WTC11 (cell line): ENCODE results near the gene FGFBP1. TPM values are rescaled to one million over a fixed set of nuclear protein-coding genes. Genes with fewer than 3 reads are reported as not detected.

Source experiments
- ATAC-seq: fragments of 200-7000 bp; cut with Tn5 transposase; 2 replicates; pipeline ENCODE4 v1.10.0; 2021; ENCODE audit warnings: mild to moderate bottlenecking, moderate library complexity
- CTCF ChIA-PET: fragments of 300-600 bp; sonication (Branson Sonifier 250); formaldehyde crosslinking; loops from one replicate; lab custom pipeline; 2021; ENCODE audit warnings: antibody characterized with exemption; lab: Charles Lee
- POLR2A ChIA-PET: fragments of 350-600 bp; sonication (Branson Sonifier 250); formaldehyde crosslinking; loops from one replicate; lab custom pipeline; 2021; ENCODE audit warnings: antibody characterized with exemption; lab: Charles Lee
- DNase-seq: peaks from one replicate; pipeline ENCODE4 v3.0.0; 2021; ENCODE audit warnings: low spot score
- H3K27ac Mint-ChIP-seq: 2 replicates; pipeline ENCODE4 v1.8.0; 2021; ENCODE audit warnings: mixed read lengths
- H3K27me3 Mint-ChIP-seq: 2 replicates; pipeline ENCODE4 v1.8.0; 2021; ENCODE audit warnings: low read depth, mild to moderate bottlenecking, moderate library complexity, mixed read lengths
- H3K36me3 Mint-ChIP-seq: 2 replicates; pipeline ENCODE4 v1.8.0; 2021; ENCODE audit warnings: mixed read lengths
- H3K4me1 Mint-ChIP-seq: 2 replicates; pipeline ENCODE4 v1.8.0; 2022; ENCODE audit warnings: mixed read lengths
- H3K4me3 Mint-ChIP-seq: 2 replicates; pipeline ENCODE4 v1.8.0; 2021; ENCODE audit warnings: mild to moderate bottlenecking, moderate library complexity, mixed read lengths
- H3K9me3 Mint-ChIP-seq: 2 replicates; pipeline ENCODE4 v1.8.0; 2021; ENCODE audit warnings: mixed read lengths
- ATF1 ChIP-seq: sonication (generic); formaldehyde crosslinking; IDR thresholded peaks from 2 replicates; pipeline ENCODE4 v1.8.1; 2023; ENCODE audit warnings: mild to moderate bottlenecking, moderate library complexity, missing genetic modification reagents
- CBFB ChIP-seq: sonication (generic); formaldehyde crosslinking; IDR thresholded peaks from 2 replicates; pipeline ENCODE4 v1.8.1; 2022; ENCODE audit warnings: mild to moderate bottlenecking, low read depth, missing genetic modification reagents
- GABPB1 ChIP-seq: sonication (generic); formaldehyde crosslinking; IDR thresholded peaks from 2 replicates; pipeline ENCODE4 v1.8.1; 2023; ENCODE audit warnings: mild to moderate bottlenecking, missing genetic modification reagents
- NR1H2 ChIP-seq: sonication (generic); formaldehyde crosslinking; IDR thresholded peaks from 2 replicates; pipeline ENCODE4 v1.9.0; 2021; ENCODE audit warnings: mild to moderate bottlenecking, moderate library complexity, missing genetic modification reagents
- NR3C1 ChIP-seq: sonication (generic); formaldehyde crosslinking; conservative IDR thresholded peaks from 2 replicates; pipeline ENCODE4 v1.8.1; 2023; ENCODE audit warnings: low read depth, mild to moderate bottlenecking, missing genetic modification reagents
- PRDM15 ChIP-seq: sonication (generic); formaldehyde crosslinking; IDR thresholded peaks from 2 replicates; pipeline ENCODE4 v1.8.0; 2022; ENCODE audit warnings: missing genetic modification reagents
- RORB ChIP-seq: fragments of 250-450 bp; sonication (Bioruptor Pico); IDR thresholded peaks from 2 replicates; pipeline ENCODE4 v1.9.0; 2021; ENCODE audit warnings: mild to moderate bottlenecking
- SP1 ChIP-seq: sonication (generic); formaldehyde crosslinking; conservative IDR thresholded peaks from 2 replicates; pipeline ENCODE4 v1.8.1; 2022; ENCODE audit warnings: missing genetic modification reagents
- STAT6 ChIP-seq: sonication (generic); formaldehyde crosslinking; conservative IDR thresholded peaks from 2 replicates; pipeline ENCODE4 v1.8.1; 2023; ENCODE audit warnings: mild to moderate bottlenecking, low read depth, missing genetic modification reagents, moderate library complexity
- TEAD1 ChIP-seq: sonication (generic); formaldehyde crosslinking; IDR thresholded peaks from 2 replicates; pipeline ENCODE4 v1.8.0; 2022; ENCODE audit warnings: mild to moderate bottlenecking, missing genetic modification reagents
- TP53 ChIP-seq: sonication (generic); formaldehyde crosslinking; IDR thresholded peaks from 2 replicates; pipeline ENCODE4 v1.8.1; 2023; ENCODE audit warnings: mild to moderate bottlenecking, missing genetic modification reagents
- ZNF396 ChIP-seq: fragments of 250-450 bp; sonication (Bioruptor Pico); IDR thresholded peaks from 2 replicates; pipeline ENCODE4 v1.8.0; 2021; ENCODE audit warnings: mild to moderate bottlenecking, moderate library complexity, borderline replicate concordance
- total RNA-seq: library from RNA; stranded (reverse); gene quantifications from 3 replicates; pipeline ENCODE4 v1.2.3, GENCODE V29; 2021
- TF ChIP-seq, protein P1 (sequence below): sonication (generic); formaldehyde crosslinking; IDR thresholded peaks from 2 replicates; pipeline ENCODE4 v1.8.1; 2023; ENCODE audit warnings: mild to moderate bottlenecking, missing genetic modification reagents, moderate library complexity
- TF ChIP-seq, protein P2 (sequence below): fragments of 250-450 bp; sonication (Bioruptor Pico); IDR thresholded peaks from 2 replicates; pipeline ENCODE4 v1.9.0; 2021; ENCODE audit warnings: moderate library complexity, mild to moderate bottlenecking, inconsistent platforms, borderline replicate concordance
- TF ChIP-seq, protein P3 (sequence below): sonication (generic); formaldehyde crosslinking; IDR thresholded peaks from 2 replicates; pipeline ENCODE4 v1.8.1; 2023; ENCODE audit warnings: mild to moderate bottlenecking, missing genetic modification reagents, borderline replicate concordance
- TF ChIP-seq, protein P4 (sequence below): sonication (generic); formaldehyde crosslinking; IDR thresholded peaks from 2 replicates; pipeline ENCODE4 v1.8.1; 2022; ENCODE audit warnings: low read depth, missing genetic modification reagents, borderline replicate concordance
- TF ChIP-seq, protein P5 (sequence below): fragments of 250-450 bp; sonication (Bioruptor Pico); IDR thresholded peaks from 2 replicates; pipeline ENCODE4 v2.1.2; 2022; ENCODE audit warnings: mild to moderate bottlenecking, moderate library complexity

Gene FGFBP1
- total RNA-seq, 1 experiment from 2014 or later = not detected

- no peak for ATAC-seq
- TF ChIP-seq, protein P1, sequence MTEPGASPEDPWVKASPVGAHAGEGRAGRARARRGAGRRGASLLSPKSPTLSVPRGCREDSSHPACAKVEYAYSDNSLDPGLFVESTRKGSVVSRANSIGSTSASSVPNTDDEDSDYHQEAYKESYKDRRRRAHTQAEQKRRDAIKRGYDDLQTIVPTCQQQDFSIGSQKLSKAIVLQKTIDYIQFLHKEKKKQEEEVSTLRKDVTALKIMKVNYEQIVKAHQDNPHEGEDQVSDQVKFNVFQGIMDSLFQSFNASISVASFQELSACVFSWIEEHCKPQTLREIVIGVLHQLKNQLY (CRISPR knock-in tag) = no peak
- no peak for TF ChIP-seq TEAD1
- no peak for TF ChIP-seq SP1 (CRISPR knock-in tag)
- TF ChIP-seq, protein P2, sequence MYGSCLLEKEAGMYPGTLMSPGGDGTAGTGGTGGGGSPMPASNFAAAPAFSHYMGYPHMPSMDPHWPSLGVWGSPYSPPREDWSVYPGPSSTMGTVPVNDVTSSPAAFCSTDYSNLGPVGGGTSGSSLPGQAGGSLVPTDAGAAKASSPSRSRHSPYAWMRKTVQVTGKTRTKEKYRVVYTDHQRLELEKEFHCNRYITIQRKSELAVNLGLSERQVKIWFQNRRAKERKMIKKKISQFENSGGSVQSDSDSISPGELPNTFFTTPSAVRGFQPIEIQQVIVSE (CRISPR knock-in tag) = no peak
- TF ChIP-seq, protein P3, sequence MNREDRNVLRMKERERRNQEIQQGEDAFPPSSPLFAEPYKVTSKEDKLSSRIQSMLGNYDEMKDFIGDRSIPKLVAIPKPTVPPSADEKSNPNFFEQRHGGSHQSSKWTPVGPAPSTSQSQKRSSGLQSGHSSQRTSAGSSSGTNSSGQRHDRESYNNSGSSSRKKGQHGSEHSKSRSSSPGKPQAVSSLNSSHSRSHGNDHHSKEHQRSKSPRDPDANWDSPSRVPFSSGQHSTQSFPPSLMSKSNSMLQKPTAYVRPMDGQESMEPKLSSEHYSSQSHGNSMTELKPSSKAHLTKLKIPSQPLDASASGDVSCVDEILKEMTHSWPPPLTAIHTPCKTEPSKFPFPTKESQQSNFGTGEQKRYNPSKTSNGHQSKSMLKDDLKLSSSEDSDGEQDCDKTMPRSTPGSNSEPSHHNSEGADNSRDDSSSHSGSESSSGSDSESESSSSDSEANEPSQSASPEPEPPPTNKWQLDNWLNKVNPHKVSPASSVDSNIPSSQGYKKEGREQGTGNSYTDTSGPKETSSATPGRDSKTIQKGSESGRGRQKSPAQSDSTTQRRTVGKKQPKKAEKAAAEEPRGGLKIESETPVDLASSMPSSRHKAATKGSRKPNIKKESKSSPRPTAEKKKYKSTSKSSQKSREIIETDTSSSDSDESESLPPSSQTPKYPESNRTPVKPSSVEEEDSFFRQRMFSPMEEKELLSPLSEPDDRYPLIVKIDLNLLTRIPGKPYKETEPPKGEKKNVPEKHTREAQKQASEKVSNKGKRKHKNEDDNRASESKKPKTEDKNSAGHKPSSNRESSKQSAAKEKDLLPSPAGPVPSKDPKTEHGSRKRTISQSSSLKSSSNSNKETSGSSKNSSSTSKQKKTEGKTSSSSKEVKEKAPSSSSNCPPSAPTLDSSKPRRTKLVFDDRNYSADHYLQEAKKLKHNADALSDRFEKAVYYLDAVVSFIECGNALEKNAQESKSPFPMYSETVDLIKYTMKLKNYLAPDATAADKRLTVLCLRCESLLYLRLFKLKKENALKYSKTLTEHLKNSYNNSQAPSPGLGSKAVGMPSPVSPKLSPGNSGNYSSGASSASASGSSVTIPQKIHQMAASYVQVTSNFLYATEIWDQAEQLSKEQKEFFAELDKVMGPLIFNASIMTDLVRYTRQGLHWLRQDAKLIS (CRISPR knock-in tag) = no peak
- TF ChIP-seq TP53 (CRISPR knock-in tag) = no peak
- no peak for TF ChIP-seq ZNF396
- TF ChIP-seq GABPB1 (CRISPR knock-in tag) = no peak
- no peak for TF ChIP-seq RORB
- no peak for TF ChIP-seq STAT6 (CRISPR knock-in tag)
- TF ChIP-seq, protein P4, sequence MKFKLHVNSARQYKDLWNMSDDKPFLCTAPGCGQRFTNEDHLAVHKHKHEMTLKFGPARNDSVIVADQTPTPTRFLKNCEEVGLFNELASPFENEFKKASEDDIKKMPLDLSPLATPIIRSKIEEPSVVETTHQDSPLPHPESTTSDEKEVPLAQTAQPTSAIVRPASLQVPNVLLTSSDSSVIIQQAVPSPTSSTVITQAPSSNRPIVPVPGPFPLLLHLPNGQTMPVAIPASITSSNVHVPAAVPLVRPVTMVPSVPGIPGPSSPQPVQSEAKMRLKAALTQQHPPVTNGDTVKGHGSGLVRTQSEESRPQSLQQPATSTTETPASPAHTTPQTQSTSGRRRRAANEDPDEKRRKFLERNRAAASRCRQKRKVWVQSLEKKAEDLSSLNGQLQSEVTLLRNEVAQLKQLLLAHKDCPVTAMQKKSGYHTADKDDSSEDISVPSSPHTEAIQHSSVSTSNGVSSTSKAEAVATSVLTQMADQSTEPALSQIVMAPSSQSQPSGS (CRISPR knock-in tag) = no peak
- TF ChIP-seq ATF1 (CRISPR knock-in tag) = no peak
- no peak for TF ChIP-seq CBFB
- Mint-ChIP-seq H3K36me3 (peaks cover 88% of the 10 kb centered on the region), H3K9me3 (no peaks in the 10 kb centered on the region), H3K27ac (no peak overlapping the region), H3K4me3 (no peak overlapping the region), H3K27me3 (no peaks in the 10 kb centered on the region), H3K4me1 (no peaks in the 10 kb centered on the region)
- POLR2A ChIA-PET = no interaction called here
- DNase-seq = no peak
- CTCF ChIA-PET = interaction anchor here (0.8 kb wide), 1 partner anchor 23 kb away, joined by 3 read pairs; no protein-coding TSS in a partner anchor
Measured at GRCh38 chr4:15986907-15987306, 48.4 kb upstream of the FGFBP1 start.

- no peak overlapping the region for H3K27ac Mint-ChIP-seq
- no peak for DNase-seq
- H3K27me3 Mint-ChIP-seq = no peaks in the 10 kb centered on the region
- peaks cover 3% of the 10 kb centered on the region; the same call in 1 of the 2 replicates for H3K9me3 Mint-ChIP-seq
- CTCF ChIA-PET = no interaction called here
- H3K4me3 Mint-ChIP-seq = no peak overlapping the region
- POLR2A ChIA-PET = no interaction called here
- TF ChIP-seq NR3C1 (CRISPR knock-in tag) = no peak
- TF ChIP-seq PRDM15 (CRISPR knock-in tag) = no peak
- TF ChIP-seq, protein P5, sequence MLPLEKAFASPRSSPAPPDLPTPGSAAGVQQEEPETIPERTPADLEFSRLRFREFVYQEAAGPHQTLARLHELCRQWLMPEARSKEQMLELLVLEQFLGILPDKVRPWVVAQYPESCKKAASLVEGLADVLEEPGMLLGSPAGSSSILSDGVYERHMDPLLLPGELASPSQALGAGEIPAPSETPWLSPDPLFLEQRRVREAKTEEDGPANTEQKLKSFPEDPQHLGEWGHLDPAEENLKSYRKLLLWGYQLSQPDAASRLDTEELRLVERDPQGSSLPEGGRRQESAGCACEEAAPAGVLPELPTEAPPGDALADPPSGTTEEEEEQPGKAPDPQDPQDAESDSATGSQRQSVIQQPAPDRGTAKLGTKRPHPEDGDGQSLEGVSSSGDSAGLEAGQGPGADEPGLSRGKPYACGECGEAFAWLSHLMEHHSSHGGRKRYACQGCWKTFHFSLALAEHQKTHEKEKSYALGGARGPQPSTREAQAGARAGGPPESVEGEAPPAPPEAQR (CRISPR knock-in tag) = no peak
- no peak for TF ChIP-seq NR1H2 (CRISPR knock-in tag)
- TF ChIP-seq, all 79 proteins: peak for 0
- no peak for ATAC-seq
- H3K4me1 Mint-ChIP-seq = peaks cover 5% of the 10 kb centered on the region
- peaks cover 84% of the 10 kb centered on the region for H3K36me3 Mint-ChIP-seq
Measured at GRCh38 chr4:15983610-15984009, 45.1 kb upstream of the FGFBP1 start.
